Measurements from ENCODE around the gene KLHL1.

GRCh38 chr13:69817333-69817869, 290.9 kb downstream of the KLHL1 start:
- TF ChIP-seq USF1 (IDR thresholded peaks at IDR 0.05) (no peak), MAX (IDR thresholded peaks at IDR 0.05) (no peak), EP300 (IDR thresholded peaks at IDR 0.05; ENCODE audit: borderline replicate concordance) (no peak), REST (IDR thresholded peaks at IDR 0.05; ENCODE audit: low read depth) (no peak)

All from Ishikawa (cell line).